ENCODE measurements around the gene FBLN1. TPM values are rescaled to one million over a fixed set of nuclear protein-coding genes. Genes with fewer than 3 reads are reported as not detected.

FBLN1 gene
- total and polyA plus RNA-seq, 2 of the 13 experiments (the other 11 are each of a cell fraction or from before 2014, with no cell fraction given) = 37.3 to 103 TPM

- no peak overlapping the region for H3K4me2 ChIP-seq (ENCODE audit: low read depth, low read length)
- peaks cover 48% of the 10 kb centered on the region for H3K4me1 ChIP-seq (ENCODE audit: insufficient read depth, low read length)
- no peak overlapping the region for H3K4me3 ChIP-seq (replicated peaks in 1 of 3; ENCODE audit: insufficient read depth in 1 of 3, low read depth in 2 of 3, low read length in 3 of 3)
- no peaks in the 10 kb centered on the region for H3K27me3 ChIP-seq (ENCODE audit: control insufficient read depth in 1 of 2, insufficient read depth in 2 of 2, low read length in 2 of 2)
- CTCF ChIA-PET (ENCODE audit: low intra/inter-chr PET ratio, low total read pairs) = no interaction called here
- no peak overlapping the region for H2AFZ ChIP-seq (ENCODE audit: low read length)
- BruUV-seq (replicated peaks) = no TSS peak
- H3K9ac ChIP-seq (ENCODE audit: insufficient read depth, low read depth, low read length) = no peak overlapping the region
- no peaks in the 10 kb centered on the region for H3K79me2 ChIP-seq (ENCODE audit: insufficient read depth, low read length)
- in situ Hi-C loops (cut with HindIII; ENCODE audit: extremely low pct_ligation_motif_present, low pct_unique_long_range_greater_than_20kb) (no loop called here), intact Hi-C loops (cut with micrococcal nuclease; ENCODE audit: unreplicated experiment) (no loop called here)
- no peaks in the 10 kb centered on the region for H4K20me1 ChIP-seq (ENCODE audit: insufficient read depth, low read length)
- POLR2A ChIA-PET = no interaction called here
- ATAC-seq (peak; percentile 38; the same call in 2 of the 3 replicates), FAIRE-seq (no peak), DNase-seq (ENCODE audit: low spot score) (peak; percentile 72)
- H3K27ac ChIP-seq (ENCODE audit: extremely low read length, insufficient read depth, low read length) = no peak overlapping the region
- no peaks in the 10 kb centered on the region for H3K36me3 ChIP-seq (replicated peaks in 1 of 2; ENCODE audit: control insufficient read depth in 1 of 2, insufficient read depth in 2 of 2, low read length in 2 of 2)
- 25% methylated on average over 2 of the region's 3 CpGs for WGBS (ENCODE audit: low lambda C conversion rate)
- peaks cover 12% of the 10 kb centered on the region for H3K9me3 ChIP-seq (ENCODE audit: low read length)
- peak; percentile 97 for TF ChIP-seq SOX13 (IDR thresholded peaks at IDR 0.05)
- TF ChIP-seq SOX13 (CRISPR knock-in tag; conservative IDR thresholded peaks at IDR 0.05 in 1 of 2, IDR thresholded peaks at IDR 0.05 in 1 of 2) = peak in 1 of 2 experiments; percentile 99; a peak in 2 of 4 replicates
- peak; percentile 52; the same call in 1 of the 2 replicates for TF ChIP-seq RARA (CRISPR knock-in tag; IDR thresholded peaks at IDR 0.05)
- TF ChIP-seq ARID5B (CRISPR knock-in tag; IDR thresholded peaks at IDR 0.05) = peak; percentile 58
- no peak for TF ChIP-seq GATAD1 (CRISPR knock-in tag; IDR thresholded peaks at IDR 0.05)
- TF ChIP-seq EP300 (IDR thresholded peaks at IDR 0.05; ENCODE audit: low read depth in 2 of 2, low read length in 2 of 2) = peak in 1 of 2 experiments; percentile 55; a peak in 2 of 4 replicates
- no peak for TF ChIP-seq EP300 (CRISPR knock-in tag; IDR thresholded peaks at IDR 0.05; ENCODE audit: borderline replicate concordance)
- TF ChIP-seq ZNF670 (CRISPR knock-in tag; IDR thresholded peaks at IDR 0.05; ENCODE audit: borderline replicate concordance) = no peak
- TF ChIP-seq PAXIP1 (CRISPR knock-in tag; conservative IDR thresholded peaks at IDR 0.05) = 0 out of 2 replicates have a peak, but pooled peaks have one; percentile 24
- 0 out of 2 replicates have a peak, but pooled peaks have one; percentile 14 for TF ChIP-seq GATAD2A (CRISPR knock-in tag; IDR thresholded peaks at IDR 0.05)
- TF ChIP-seq RXRB (CRISPR knock-in tag; IDR thresholded peaks at IDR 0.05; ENCODE audit: borderline replicate concordance) = peak; percentile 24; the same call in 1 of the 2 replicates
- no peak for TF ChIP-seq ZBTB10 (CRISPR knock-in tag; IDR thresholded peaks at IDR 0.05; ENCODE audit: borderline replicate concordance)
These were observed 11.8 kb upstream of the FBLN1 start for GRCh38 chr22:45490836-45491235.

All from HepG2 (cell line).